HG03378 (cell line): ENCODE measurements around the gene KRTAP10-9.
"Not testable (repeated sequence)": the region's sequence is repeated elsewhere in the genome, so short reads cannot be mapped to it uniquely, and the experiment has no call there.

Experiments used
- ATAC-seq: cut with Tn5 transposase; IDR thresholded peaks from one replicate; pipeline ENCODE4 v1.9.1; 2021; ENCODE audit warnings: mild to moderate bottlenecking, moderate library complexity; ENCODE audit not compliant: unreplicated experiment

The KRTAP10-9 gene

DNA sequence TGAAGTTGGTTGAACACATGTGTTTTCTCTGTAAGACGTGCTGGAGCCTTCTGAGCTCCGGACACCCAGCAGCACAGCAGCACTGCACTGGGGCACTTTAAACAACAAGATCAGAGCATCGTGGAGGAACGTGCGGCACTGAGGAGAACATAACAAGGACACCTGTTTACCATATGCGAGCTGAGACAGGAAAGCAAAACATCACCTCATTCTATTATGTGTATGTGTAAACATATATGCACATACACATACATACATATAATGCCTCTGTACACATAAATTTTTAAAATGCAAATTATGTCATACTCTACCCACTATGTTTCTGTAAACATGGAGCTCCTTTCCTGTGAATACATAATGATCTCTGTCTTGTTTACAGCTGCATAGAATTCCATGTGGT lies 31.4 kb upstream of the KRTAP10-9 start:
- ATAC-seq = no peak

DNA sequence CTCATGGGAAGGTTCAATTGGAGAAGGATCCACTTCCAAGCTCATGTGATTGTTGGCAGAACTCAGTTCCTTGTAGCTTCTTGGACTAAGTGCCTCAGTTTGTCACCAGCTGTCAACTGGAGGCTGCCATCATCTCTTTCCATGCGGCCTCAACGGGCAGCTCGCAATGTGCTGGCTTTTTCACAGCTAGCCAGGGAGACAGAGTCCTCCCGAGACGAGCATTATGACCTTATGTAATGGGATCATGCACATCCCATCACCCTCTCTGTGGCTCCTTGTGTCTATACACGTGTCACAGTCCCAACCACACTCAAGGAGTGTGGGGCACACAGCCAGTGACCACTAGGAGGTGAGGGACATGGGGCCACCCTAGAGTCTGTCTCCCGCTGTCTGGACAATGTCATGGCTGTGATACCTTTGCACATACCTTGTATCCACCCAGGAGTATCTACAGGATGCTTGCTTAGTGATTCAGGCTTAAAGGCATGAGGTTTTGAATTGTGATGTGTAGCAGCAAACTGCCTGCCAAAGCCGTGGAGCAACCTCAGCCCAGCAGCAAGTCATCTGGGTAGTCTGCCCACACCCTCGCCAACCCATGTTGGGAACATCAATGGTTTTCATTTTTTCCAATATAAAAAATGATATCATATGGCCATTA lies 30.7 kb upstream of the KRTAP10-9 start:
- ATAC-seq = no peak

DNA sequence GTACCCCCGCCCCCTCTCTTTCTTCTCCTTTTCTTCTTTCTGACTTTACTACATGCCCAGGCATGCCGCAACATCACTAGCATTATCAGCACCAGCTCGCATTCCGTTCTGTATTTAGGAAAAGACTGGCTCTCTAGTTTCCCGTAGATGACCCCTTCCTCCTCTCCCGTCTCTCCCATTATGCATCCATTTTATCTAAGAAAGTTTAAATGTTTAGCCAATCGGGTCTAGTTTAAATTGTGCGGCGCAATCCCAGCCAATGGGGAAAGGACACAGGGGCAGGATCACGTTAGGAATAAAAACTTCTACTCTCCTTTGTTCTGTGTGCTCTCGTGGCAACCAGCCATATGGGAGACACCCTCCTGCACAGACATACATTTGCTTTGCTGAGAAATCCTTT lies 28.8 kb upstream of the KRTAP10-9 start:
- ATAC-seq = no peak

DNA sequence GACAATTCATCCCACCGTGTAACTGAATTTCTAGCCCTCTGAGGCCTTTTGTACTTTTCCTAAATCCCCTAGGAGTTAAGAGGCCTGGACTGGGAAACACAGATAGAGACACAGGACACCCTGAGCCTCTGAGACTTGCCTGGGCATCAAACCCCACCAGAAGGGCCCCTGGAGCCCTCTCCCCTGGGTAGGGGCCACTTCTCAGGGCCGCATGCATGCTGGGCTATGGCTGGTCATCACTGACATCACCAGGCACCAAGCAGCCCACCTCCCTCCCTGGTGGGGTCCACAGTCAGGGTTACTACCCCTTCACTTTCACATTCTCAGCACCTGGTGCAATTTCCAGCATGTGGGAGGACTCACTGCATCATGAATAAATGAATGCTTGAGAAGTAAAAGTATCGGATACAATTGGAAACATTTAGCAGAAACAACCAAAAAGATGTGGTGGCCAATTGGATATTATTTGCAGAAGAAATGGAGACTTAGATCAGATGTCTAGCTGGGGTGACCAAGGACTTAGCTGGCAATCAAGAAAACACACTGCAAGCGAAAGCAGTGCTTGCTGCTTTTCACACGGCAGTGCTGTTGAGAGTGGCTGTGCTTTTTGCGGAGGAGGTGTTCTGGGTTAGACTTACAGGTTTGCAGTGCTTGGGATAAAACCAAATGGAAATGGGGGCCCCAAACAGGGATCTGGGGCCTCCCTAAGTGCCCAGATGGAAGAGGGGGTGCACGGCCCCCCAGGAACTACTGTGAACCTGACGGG lies 27.4 kb upstream of the KRTAP10-9 start:
- ATAC-seq = no peak

DNA sequence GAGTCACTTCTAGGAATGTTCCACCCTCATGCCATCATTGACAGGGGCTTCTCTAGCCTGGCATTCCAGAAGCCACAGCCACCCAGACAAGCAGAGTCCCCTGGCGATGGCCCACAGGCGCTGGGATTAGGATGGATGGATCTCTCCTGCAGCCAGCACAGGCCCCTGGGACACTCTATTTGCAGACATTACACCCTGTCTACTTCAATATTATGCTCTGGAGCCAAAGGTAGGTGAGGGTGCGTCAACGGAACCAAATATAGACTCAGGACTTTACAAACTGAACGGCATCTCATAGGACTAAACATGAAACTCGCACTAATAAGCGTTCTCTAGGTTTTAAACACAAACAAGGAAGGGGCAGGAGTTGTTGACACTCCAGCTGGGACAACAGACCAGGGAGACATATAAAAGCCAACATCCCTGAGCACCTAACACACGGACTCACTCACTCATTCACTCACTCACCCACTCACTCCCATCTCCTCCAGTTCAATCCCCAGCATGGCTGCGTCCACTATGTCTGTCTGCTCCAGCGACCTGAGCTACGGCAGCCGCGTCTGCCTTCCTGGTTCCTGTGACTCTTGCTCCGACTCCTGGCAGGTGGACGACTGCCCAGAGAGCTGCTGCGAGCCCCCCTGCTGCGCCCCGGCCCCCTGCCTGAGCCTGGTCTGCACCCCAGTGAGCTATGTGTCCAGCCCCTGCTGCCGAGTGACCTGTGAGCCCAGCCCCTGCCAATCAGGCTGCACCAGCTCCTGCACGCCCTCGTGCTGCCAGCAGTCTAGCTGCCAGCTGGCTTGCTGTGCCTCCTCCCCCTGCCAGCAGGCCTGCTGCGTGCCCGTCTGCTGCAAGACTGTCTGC lies 26.5 kb upstream of the KRTAP10-9 start, which contains the start of gene KRTAP10-7:
TSS of gene KRTAP10-7 (plus strand) at position 480 of the 861 bp plus-strand sequence. CDS start at position 505, 25 bp downstream.
- ATAC-seq = not testable (repeated sequence)

DNA sequence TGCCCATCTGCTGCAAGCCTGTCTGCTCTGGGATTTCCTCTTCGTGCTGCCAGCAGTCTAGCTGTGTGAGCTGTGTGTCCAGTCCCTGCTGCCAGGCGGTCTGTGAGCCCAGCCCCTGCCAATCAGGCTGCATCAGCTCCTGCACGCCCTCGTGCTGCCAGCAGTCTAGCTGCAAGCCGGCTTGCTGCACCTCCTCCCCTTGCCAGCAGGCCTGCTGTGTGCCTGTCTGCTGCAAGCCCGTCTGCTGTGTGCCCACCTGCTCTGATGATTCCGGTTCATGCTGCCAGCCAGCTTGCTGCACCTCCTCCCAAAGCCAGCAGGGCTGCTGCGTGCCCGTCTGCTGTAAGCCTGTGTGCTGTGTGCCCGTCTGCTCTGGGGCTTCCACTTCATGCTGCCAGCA lies 25.8 kb upstream of the KRTAP10-9 start:
- ATAC-seq = not testable (repeated sequence)

DNA sequence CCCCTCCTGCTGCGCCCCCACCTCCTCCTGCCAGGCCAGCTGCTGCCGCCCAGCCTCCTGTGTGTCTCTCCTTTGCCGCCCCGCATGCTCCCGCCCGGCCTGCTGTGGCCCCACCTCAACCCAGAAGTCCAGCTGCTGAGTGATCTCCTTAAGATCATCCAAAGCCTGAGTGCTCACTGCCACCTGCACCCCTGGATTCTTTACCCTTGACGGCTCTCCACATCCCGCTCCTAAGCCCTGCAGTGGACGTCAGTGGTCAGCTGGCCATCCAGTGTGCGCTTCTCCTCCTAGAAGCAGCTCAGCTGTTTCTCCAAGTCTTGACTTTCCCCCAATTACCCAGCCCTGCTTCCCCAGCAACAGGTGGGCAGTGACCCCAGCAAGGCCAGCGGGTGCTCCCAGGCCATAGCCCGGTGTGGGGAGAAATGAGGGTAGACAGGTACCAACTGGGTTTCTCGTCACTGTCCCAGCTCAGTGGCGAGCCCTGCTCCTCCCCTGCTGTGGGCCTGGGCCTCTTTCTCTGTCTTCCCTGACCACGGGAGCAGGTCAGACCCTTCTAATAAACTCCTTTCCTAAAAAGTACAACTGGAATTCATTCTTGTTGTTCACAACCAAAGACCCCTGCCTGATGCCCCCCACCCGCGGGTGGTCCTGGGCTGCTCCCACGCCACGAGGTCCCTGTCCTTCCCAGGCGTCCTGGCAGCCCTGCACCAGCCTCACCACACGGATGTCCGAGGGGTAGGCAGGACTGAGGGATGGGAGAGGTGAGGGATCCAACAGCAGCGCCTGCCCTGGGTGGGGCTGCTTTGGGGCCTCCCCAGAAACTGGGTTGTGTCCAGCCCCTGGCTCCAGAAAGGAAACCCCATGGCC lies 25.1 kb upstream of the KRTAP10-9 start:
- no peak for ATAC-seq

DNA sequence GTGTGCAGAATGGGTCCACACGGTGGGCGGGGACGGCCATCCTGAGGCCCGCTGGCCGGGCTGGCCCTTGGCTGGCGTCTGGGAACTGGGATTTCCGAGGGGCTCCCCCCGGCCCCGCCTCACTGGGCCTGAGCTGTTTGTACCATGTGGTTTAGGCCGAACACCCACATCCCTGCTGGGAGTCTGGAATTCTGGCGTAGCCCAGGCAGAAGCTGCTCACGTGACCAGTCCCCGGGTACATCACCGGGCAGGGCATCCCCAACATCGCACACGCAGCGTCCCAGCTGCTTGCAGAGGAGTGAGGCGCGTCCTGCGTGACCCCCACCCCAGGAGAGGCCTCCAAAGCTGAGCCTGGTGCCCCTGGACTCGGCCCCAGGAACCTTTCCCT lies 24.4 kb upstream of the KRTAP10-9 start:
- no peak for ATAC-seq

DNA sequence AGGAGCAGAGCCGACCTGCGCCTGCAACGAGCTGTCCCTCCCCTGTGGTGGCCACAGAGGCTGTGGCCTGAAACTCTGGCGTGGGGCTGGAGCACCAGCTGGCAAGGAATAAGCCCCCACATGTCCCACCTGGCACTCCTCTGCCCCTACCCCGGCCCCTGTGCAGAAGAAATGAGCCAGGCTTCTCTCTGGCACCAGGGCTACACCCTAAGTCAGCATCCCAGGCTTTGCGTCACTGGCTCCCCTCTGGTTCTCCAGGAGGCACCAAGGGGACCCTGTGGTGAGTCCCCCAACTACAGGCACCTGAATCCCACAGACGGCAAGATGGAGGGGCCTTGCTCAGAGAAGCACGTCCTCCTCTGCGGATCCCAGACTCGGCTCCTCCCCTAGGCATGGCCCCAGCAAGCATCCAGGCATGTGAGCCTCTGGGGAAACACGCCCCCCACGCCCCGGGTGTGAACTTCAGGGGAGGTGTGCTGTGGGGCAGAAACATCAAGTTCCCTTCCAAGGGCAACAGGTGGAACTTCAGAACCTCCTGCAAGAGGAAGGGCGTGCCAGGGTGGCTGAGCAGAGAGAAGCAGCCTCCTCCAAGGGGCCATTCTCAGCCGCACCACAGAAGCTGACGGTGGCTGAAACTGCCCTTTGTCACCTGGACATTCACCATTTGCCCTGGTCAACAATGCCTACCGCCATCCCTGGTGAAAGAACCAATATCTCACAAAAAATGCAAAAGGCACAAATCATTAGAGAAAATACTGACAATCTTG lies 23.6 kb upstream of the KRTAP10-9 start:
- no peak for ATAC-seq

DNA sequence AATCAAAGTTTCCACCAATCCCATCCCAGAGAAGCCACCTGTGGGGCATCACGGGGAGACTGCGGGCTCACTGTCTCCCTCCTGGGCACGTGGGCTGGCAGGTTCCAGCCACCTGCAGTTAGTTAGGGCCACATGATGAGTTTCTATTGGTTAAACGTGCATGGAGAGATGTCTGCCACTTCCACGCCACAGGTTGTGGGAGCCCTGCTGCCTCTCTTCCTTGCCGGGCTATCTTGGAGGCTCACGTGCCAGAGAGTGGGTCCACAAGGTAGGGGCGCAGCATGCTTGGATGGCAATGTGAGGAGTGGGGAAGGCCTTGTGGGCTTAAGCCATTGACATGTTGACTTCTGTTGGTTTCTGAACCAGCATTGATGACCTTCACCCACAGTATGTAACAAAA lies 23.0 kb upstream of the KRTAP10-9 start:
- no peak for ATAC-seq

DNA sequence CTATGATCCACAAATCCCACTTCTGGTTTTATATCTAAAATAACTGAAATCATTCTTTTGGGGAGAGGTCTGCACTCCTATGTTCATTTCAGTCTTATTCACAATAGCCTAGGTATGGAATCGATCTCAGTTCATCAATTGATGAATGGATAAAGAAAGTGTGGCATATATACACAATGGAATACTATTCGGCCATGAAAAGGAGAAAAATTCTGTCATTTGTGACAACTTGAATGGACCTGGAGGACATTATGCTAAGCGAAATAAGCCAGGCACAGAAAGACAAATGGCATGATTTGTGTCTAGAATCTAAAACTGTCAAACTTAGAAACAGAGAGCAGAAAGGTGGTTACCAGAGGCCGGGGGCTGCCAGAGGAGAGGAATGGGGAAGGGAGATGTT lies 20.4 kb upstream of the KRTAP10-9 start:
- ATAC-seq = no peak

DNA sequence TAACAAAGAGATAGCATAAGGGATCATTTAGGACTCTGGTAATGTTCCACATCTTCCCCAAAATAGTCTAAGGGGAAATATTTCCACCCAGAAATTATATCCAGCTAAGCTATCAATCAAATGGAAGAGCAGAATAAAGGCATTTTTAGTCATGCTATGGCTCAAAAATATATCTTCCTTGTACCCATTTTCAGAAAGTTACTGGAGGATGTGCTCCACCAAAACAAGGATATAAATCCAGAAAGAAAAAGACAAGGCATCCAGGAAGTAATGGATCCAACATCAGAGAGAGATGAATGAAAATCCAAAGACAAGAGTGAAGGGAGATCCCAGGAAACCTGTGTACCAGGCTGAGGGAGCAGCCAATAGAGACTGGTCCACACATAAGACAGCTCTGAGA lies 17.7 kb upstream of the KRTAP10-9 start:
- no peak for ATAC-seq

DNA sequence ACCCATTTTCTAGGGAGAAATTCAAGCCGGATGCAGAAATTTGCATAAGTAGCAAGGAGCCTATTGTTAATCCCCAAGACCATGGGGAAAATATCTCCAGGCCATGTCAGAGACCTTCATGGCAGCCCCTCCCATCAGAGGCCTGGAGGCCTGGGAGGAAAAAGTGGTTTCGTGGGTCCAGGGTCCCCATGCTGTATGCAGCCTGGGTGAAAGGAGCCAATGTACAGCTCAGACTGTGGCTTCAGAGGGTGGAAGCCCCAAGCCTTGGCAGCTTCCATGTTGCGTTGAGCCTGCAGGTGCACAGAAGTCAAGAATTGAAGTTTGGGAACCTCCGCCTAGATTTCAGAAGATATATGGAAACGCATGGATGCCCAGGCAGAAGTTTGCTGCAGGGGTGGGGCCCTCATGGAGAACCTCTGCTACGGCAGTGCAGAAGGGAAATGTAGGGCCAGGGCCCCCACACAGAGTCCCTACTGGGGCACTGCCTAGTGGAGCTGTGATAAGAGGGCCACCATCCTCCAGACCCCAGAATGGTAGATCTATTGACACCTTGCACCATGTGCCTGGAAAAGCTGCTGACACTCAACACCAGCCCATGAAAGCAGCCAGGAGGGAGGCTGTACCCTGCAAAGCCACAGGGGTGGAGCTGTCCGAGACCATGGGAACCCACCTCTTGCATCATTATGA lies 16.6 kb upstream of the KRTAP10-9 start:
- not testable (repeated sequence) for ATAC-seq

DNA sequence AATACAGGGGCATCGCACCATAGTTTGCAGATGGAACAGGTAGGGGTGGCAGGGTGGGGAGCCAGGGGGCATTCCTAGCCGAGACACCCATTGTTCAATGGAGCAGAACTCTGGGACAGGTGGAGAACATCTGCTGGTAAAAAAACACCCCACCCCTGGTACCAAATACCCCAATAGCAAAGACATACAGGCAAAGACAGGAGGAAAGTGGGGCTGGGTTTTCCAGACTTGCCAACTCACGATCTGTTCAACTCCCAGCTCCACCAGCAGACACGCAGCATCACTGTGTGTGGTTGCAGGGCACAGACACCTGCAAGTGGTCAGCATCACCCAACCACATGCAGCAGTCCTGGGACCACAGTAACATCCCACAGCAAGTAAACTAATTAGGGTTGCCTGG lies 15.3 kb upstream of the KRTAP10-9 start:
- ATAC-seq = no peak

DNA sequence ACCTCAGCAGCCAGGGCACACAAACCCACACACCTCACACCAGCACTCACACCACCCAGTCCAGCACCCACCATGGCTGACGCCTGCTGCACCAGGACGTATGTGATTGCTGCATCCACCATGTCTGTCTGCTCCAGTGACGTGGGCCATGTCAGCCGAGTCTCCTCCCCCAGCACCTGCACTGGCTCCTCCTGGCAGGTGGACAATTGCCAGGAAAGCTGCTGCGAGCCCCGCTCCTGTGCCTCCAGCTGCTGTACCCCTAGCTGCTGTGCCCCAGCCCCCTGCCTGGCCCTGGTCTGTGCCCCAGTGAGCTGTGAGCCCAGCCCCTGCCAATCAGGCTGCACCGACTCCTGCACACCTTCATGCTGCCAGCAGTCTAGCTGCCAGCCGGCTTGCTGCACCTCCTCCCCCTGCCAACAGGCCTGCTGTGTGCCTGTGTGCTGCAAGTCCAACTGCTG lies 14.8 kb upstream of the KRTAP10-9 start, which contains the start of gene KRTAP10-8:
TSS of gene KRTAP10-8 (plus strand) at position 51 of the 458 bp plus-strand sequence. CDS start at position 73, 22 bp downstream.
- no peak for ATAC-seq

DNA sequence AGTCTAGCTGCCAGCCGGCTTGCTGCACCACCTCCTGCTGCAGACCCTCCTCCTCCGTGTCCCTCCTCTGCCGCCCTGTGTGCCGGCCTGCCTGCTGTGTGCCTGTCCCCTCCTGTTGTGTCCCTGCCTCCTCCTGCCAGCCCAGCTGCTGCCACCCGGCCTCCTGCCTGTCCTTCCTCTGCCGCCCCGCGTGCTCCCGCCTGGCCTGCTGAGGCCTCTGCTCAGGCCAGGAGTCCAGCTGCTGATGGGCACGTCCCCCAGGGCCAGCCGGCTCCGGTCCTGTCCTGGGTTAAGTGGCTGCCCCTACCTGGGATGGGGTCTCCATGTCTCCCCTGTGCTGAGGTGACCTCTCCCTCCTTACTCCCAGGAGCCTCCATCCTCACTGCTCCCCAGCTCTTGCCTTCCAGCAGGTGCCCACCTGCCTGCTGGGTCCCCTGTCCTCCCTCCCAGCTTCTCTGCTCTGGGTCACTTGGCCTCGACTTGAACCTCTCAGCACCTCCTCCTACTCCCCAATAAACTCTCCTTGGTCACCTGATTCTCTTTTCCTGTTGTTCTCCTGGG lies 14.1 kb upstream of the KRTAP10-9 start:
- no peak for ATAC-seq

DNA sequence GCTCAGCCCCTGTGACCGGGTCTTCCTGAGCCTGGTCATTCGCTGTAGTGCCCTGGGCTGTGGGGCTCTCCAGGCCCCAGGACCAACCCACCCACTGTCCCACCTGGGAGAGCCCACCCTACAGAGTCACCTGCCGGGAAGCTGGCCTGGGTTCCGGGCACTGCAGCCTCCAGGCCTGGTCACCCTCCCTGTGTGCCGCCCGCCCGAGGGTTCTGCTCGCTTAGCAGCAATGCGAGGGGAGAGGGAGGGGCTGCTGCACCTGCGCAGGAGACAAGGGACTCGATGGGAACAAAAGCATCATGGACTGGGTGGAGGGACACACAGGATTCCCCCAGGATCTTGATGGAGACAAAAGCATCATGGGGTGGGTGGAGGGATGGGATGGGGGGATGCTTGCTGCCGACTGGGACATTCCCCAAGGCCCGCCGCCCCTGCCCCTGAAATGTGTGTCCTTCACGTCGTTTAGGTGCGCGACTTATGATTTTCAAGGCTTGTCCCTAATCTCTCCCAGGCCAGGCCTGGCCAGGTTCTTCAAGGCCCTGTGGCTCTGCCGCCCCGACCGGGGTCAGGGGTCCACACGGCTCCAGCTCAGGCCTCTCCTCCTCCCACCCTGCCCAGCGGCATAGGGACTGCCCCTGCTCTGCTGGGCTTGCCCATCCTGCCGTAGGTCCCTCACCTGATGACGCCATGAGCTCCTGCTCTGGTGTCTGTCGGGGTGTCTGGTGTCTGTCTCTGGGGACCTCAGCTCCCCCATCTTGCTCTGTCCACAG lies 13.3 kb upstream of the KRTAP10-9 start:
- no peak for ATAC-seq

DNA sequence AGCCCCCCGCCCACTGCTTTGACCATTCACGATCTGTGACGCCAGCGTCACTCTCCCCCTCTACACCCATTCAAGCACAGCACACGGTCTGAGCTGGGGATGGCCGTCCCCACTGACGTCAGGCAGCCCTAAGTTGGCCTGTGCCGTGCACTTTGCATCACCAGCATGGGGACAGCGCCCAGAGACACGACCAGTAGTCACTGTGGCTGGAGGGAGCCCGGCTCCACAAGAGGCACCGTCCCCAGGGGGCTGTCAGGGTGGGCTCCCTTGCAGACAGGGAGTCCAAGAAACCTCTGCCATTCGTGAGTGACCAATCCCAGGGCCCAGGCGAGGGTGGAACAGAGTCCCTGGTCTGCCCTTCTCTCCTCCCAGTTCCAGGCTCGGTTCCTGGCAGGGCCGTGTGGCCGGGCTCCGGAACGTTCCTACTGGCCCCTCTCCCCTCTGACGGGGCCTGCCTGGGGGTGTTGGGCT lies 12.7 kb upstream of the KRTAP10-9 start:
- no peak for ATAC-seq
